PFSK-1 (cell line): Measurements from ENCODE around the gene MAN2A2.

Source experiments
- POLR2AphosphoS5 ChIP-seq: IDR thresholded peaks from 2 replicates; pipeline ENCODE4 v1.6.1; 2012; ENCODE audit warnings: low read depth, mild to moderate bottlenecking, control low read depth, low read length, moderate library complexity
- SIN3A ChIP-seq: IDR thresholded peaks from 2 replicates; pipeline ENCODE4 v1.6.1; 2012; ENCODE audit warnings: mild to moderate bottlenecking, low read length, moderate library complexity, borderline replicate concordance; ENCODE audit not compliant: insufficient read depth
- TAF1 ChIP-seq: IDR thresholded peaks from 2 replicates; pipeline ENCODE4 v1.6.1; 2012; ENCODE audit warnings: low read length, control low read depth, borderline replicate concordance; ENCODE audit not compliant: insufficient read depth
- TF ChIP-seq, protein P1 (sequence below), 2 experiments: IDR thresholded peaks; 2 replicates each; pipeline versions ENCODE4 v1.6.1 to v1.8.0; 2011 to 2012; ENCODE audit warnings: low read depth in 2 of 2, low read length in 2 of 2, control low read depth in 1 of 2, inconsistent platforms in 1 of 2, mild to moderate bottlenecking in 1 of 2, moderate library complexity in 1 of 2; ENCODE audit not compliant: insufficient read depth in 1 of 2

DNA sequence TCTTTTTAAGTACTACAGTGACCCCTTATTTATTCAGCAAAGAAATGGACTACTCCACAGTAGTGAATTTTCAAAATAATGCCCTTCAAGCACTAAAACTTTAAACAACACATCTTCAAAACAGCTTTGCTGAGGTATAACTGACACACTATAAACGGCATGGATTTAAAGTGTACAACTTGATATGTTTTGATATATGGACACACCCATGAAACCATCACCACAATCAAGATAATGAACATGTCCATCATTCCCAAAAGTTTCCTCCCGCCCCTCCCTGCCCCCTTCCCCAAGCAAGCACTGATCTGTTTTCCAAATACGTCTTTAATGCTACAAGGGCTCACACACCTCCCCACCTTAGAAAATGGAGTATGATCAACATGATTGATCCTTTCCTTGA is 36.3 kb upstream of the MAN2A2 start:
- TF ChIP-seq TAF1 (no peak), SIN3A (no peak), POLR2AphosphoS5 (no peak)
- TF ChIP-seq, protein P1, sequence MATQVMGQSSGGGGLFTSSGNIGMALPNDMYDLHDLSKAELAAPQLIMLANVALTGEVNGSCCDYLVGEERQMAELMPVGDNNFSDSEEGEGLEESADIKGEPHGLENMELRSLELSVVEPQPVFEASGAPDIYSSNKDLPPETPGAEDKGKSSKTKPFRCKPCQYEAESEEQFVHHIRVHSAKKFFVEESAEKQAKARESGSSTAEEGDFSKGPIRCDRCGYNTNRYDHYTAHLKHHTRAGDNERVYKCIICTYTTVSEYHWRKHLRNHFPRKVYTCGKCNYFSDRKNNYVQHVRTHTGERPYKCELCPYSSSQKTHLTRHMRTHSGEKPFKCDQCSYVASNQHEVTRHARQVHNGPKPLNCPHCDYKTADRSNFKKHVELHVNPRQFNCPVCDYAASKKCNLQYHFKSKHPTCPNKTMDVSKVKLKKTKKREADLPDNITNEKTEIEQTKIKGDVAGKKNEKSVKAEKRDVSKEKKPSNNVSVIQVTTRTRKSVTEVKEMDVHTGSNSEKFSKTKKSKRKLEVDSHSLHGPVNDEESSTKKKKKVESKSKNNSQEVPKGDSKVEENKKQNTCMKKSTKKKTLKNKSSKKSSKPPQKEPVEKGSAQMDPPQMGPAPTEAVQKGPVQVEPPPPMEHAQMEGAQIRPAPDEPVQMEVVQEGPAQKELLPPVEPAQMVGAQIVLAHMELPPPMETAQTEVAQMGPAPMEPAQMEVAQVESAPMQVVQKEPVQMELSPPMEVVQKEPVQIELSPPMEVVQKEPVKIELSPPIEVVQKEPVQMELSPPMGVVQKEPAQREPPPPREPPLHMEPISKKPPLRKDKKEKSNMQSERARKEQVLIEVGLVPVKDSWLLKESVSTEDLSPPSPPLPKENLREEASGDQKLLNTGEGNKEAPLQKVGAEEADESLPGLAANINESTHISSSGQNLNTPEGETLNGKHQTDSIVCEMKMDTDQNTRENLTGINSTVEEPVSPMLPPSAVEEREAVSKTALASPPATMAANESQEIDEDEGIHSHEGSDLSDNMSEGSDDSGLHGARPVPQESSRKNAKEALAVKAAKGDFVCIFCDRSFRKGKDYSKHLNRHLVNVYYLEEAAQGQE (IDR thresholded peaks at IDR 0.05; ENCODE audit: insufficient read depth in 1 of 2, low read depth in 2 of 2, low read length in 2 of 2) = no peak
